Esophagus muscularis mucosa (tissue), 4 donors: ENCODE data around the gene SLC39A6. TPM values are rescaled to one million over a fixed set of nuclear protein-coding genes. Genes with fewer than 3 reads are reported as not detected.
"Not testable (repeated sequence)": the region's sequence is repeated elsewhere in the genome, so short reads cannot be mapped to it uniquely, and the experiment has no call there.

Experiments
- DNase-seq: peaks from one replicate; pipeline ENCODE4 v3.0.0-alpha.2; 2017; ENCODE audit errors: extremely low spot score
- H3K27ac ChIP-seq, 4 donors: fragments of 200-600 bp; sonication (generic); replicated peaks in 1 of 4; 1 replicate in 3 of 4; 2 replicates in 1 of 4; pipeline ENCODE4 v1.5.1; 2016 to 2019; ENCODE audit warnings: mild to moderate bottlenecking in 1 of 4
- H3K27me3 ChIP-seq, 4 donors: fragments of 200-600 bp; sonication (generic); one replicate each; pipeline versions ENCODE4 v1.5.1 to v1.6.0; 2016 to 2019
- H3K36me3 ChIP-seq, 4 donors: fragments of 200-600 bp; sonication (generic); one replicate each; pipeline ENCODE4 v1.5.1; 2016 to 2019
- H3K4me1 ChIP-seq, 4 donors: fragments of 200-600 bp; sonication (generic); one replicate each; pipeline ENCODE4 v1.5.1; 2016 to 2019
- H3K4me3 ChIP-seq, 4 donors: fragments of 200-600 bp; sonication (generic); 1 replicate in 2 of 4; 2 replicates in 2 of 4; pipeline ENCODE4 v1.5.1; 2016 to 2019; ENCODE audit warnings: mild to moderate bottlenecking in 4 of 4, moderate library complexity in 1 of 4
- H3K9me3 ChIP-seq, 4 donors: fragments of 200-600 bp; sonication (generic); 1 replicate in 3 of 4; 2 replicates in 1 of 4; pipeline ENCODE4 v1.5.1; 2016 to 2019
- EP300 ChIP-seq: sonication (generic); formaldehyde crosslinking; IDR thresholded peaks from one replicate; pipeline ENCODE4 v1.6.1; 2017; ENCODE audit warnings: antibody characterized with exemption
- POLR2A ChIP-seq: fragments of 450-650 bp; IDR thresholded peaks from one replicate; pipeline ENCODE4 v1.6.1; 2017; ENCODE audit warnings: antibody characterized with exemption, moderate library complexity, mild to moderate bottlenecking, low read depth
- POLR2AphosphoS5 ChIP-seq, 2 donors: sonication (generic); formaldehyde crosslinking; IDR thresholded peaks; one replicate each; pipeline ENCODE4 v1.6.1; 2017; ENCODE audit warnings: antibody characterized with exemption in 2 of 2
- WGBS: methylation state at CpG from one replicate; pipeline ENCODE4 v1.1.5; 2018; 5-methylcytosine and 5-hydroxymethylcytosine counted together
- intact Hi-C: fragments of 100-400 bp; cut with DNase I; formaldehyde crosslinking; loops from one replicate; pipeline ENCODE4 v1.15.1; 2023
- total RNA-seq, 4 donors: library from RNA; depleted of rRNA; stranded (reverse); fragments of >200 nt; gene quantifications; one replicate each; pipeline versions ENCODE4 v1.1.0 to v1.2.1, GENCODE V29; 2016
- TF ChIP-seq, protein P1 (sequence below), 3 experiments: fragments of 200-600 bp in 2 of 3; fragments of 450-650 bp in 1 of 3; sonication (generic) in 2 of 3; IDR thresholded peaks; one replicate each; pipeline ENCODE4 v1.5.1; 2017 to 2019; ENCODE audit warnings: antibody characterized with exemption in 3 of 3, mild to moderate bottlenecking in 2 of 3, moderate library complexity in 1 of 3

The SLC39A6 gene
- total RNA-seq, 4 donors from 2014 or later, result 26.6 to 39.1 (median 33.5) TPM

DNA sequence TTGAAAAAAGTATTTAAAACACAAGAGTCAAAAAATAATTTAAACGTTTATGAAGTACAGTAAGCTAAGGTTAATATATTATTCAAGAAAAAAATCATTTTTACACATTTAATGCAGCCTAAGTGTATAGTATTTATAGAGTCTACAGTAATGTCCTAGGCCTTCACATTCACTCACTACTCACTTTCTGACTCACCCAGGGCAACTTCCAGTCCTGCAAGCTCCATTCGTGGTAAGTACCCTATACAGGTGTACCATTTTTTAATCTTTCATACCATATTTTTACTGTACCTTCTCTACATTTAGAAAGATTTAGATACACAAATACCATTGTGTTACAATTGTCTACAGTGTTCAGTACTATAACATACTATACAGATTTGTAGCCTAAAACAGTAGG, 40.9 kb downstream of the SLC39A6 start:
- DNase-seq, result no peak
- intact Hi-C loops, result no loop called here
- 72% methylated on average over 2 of the region's 2 CpGs for WGBS

DNA sequence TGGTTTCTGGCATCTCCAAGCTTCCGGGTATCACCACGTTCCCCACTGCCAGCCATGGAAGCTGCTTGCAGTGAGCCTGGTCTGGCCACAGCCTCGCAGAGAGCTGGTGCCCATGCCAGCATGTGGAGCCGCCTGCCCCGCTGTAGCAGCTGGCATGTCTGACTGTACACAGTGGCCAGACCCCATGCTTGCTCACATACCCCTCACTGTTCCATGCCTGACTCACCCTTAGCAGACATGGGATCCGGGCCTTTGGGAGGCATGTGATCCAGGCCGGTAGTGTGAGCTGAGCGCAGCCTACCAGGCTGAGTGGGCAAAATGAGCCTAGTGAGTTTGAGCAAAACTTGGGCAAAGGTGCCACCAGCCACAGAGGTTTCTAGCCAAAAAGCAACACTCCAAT, 43.0 kb downstream of the SLC39A6 start:
- no peaks in the 10 kb centered on the region for H3K4me1 ChIP-seq
- 40% methylated on average over 2 of the region's 8 CpGs for WGBS
- peaks cover 0 to 3% (median 0%) of the 10 kb centered on the region in 4 donors for H3K27me3 ChIP-seq
- no peaks in the 10 kb centered on the region for H3K36me3 ChIP-seq
- H3K9me3 ChIP-seq, result peaks cover 0 to 5% (median 3%) of the 10 kb centered on the region in 4 donors
- no peak for DNase-seq
- intact Hi-C loops, result no loop called here
- no peak overlapping the region for H3K27ac ChIP-seq
- no peak overlapping the region for H3K4me3 ChIP-seq
- TF ChIP-seq POLR2A (no peak), EP300 (no peak), POLR2AphosphoS5 (IDR thresholded peaks at IDR 0.05) (no peak)
- TF ChIP-seq, protein P1, sequence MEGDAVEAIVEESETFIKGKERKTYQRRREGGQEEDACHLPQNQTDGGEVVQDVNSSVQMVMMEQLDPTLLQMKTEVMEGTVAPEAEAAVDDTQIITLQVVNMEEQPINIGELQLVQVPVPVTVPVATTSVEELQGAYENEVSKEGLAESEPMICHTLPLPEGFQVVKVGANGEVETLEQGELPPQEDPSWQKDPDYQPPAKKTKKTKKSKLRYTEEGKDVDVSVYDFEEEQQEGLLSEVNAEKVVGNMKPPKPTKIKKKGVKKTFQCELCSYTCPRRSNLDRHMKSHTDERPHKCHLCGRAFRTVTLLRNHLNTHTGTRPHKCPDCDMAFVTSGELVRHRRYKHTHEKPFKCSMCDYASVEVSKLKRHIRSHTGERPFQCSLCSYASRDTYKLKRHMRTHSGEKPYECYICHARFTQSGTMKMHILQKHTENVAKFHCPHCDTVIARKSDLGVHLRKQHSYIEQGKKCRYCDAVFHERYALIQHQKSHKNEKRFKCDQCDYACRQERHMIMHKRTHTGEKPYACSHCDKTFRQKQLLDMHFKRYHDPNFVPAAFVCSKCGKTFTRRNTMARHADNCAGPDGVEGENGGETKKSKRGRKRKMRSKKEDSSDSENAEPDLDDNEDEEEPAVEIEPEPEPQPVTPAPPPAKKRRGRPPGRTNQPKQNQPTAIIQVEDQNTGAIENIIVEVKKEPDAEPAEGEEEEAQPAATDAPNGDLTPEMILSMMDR (IDR thresholded peaks at IDR 0.05), result no peak

More for the DNA sequence above, 40.9 kb downstream of the SLC39A6 start:
- Histone ChIP-seq H3K36me3 (no peaks in the 10 kb centered on the region), H3K4me3 (no peak overlapping the region), H3K27ac (no peak overlapping the region), H3K27me3 (peaks cover 0 to 3% (median 0%) of the 10 kb centered on the region in 4 donors), H3K9me3 (no peaks in the 10 kb centered on the region), H3K4me1 (no peaks in the 10 kb centered on the region)
- TF ChIP-seq EP300 (no peak), POLR2AphosphoS5 (IDR thresholded peaks at IDR 0.05) (no peak), POLR2A (no peak)
- TF ChIP-seq, protein P1 (IDR thresholded peaks at IDR 0.05), result no peak

DNA sequence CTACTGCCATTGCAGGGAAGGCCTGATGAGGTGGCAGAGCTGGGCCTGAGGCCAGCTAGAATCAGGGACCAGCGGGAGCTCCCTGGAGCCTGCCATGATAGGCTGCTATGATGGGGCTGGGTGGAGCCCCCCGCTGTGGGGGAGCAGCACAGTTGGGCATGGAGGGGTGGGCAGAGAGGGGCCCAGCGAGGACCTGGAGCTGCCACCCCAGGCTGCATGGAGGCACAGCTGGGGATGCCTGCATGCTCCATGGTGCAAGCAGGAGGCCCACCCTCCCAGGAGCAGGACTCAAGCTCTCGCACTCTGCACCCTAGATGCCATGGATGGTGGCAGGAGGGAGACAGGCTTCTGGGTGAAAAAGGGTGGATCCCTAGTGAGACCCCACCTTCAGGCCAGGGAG, 43.9 kb downstream of the SLC39A6 start:
- no peak overlapping the region for H3K4me3 ChIP-seq
- WGBS, result 100% methylated on average over 1 of the region's 4 CpGs
- no peak for DNase-seq
- no peaks in the 10 kb centered on the region for H3K4me1 ChIP-seq
- intact Hi-C loops, result no loop called here
- TF ChIP-seq POLR2AphosphoS5 (IDR thresholded peaks at IDR 0.05), result no peak
- TF ChIP-seq EP300, result no peak
- TF ChIP-seq, protein P1 (IDR thresholded peaks at IDR 0.05), result no peak
- no peak for TF ChIP-seq POLR2A
- no peaks in the 10 kb centered on the region for H3K36me3 ChIP-seq
- peaks cover 0 to 3% (median 0%) of the 10 kb centered on the region in 4 donors for H3K27me3 ChIP-seq
- no peak overlapping the region for H3K27ac ChIP-seq
- H3K9me3 ChIP-seq, result peaks cover 0 to 15% (median 5%) of the 10 kb centered on the region in 4 donors

DNA sequence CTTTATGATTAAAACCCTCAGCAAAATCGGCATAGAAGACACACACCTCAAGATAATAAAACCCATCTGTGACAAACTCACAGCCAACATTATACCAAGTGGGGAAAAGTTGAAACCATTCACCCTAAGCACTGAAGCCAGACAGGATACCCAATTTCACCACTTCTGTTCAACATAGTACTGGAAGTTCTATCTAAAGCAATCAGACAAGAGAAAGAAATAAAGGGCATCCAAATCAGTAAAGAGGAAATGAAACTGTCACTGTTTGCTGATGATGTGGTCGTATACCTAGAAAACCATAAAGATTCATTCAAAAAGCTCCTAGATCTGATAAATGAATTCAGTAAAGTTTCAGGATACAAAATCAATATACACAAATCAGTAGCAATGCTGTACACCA, 45.4 kb downstream of the SLC39A6 start:
- Histone ChIP-seq H3K27me3 (peaks cover 0 to 3% (median 0%) of the 10 kb centered on the region in 4 donors), H3K4me3 (no peak overlapping the region), H3K36me3 (no peaks in the 10 kb centered on the region), H3K9me3 (peaks cover 0 to 21% (median 5%) of the 10 kb centered on the region in 4 donors), H3K27ac (no peak overlapping the region), H3K4me1 (no peaks in the 10 kb centered on the region)
- 85% methylated on average over 2 of the region's 2 CpGs for WGBS
- no peak for DNase-seq
- no peak for TF ChIP-seq EP300
- TF ChIP-seq, protein P1 (IDR thresholded peaks at IDR 0.05), result no peak
- TF ChIP-seq POLR2AphosphoS5 (IDR thresholded peaks at IDR 0.05), result no peak
- intact Hi-C loops, result no loop called here

DNA sequence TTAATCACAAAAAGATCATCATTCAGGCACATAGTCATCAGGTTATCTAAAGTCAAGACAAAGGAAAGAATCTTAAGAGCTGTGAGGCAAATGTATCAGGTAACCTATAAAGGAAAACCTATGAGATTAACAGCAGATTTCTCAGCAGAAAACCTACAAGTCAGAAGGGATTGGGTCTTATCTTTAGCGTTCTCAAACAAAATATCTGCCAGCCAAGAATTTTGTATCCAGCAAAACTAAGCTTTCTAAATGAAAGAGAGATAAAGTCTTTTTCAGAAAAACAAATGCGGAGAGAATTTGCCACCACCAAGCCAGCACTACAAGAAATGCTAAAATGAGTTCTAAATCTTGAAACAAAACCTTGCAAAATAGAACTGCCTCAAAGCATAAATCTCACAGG, 48.0 kb downstream of the SLC39A6 start:
- H3K27me3 ChIP-seq, intact Hi-C loops, H3K4me3 ChIP-seq, H3K36me3 ChIP-seq, H3K27ac ChIP-seq, DNase-seq, H3K4me1 ChIP-seq: not testable (repeated sequence)
- H3K9me3 ChIP-seq, result peaks cover 0 to 21% (median 5%) of the 10 kb centered on the region in 4 donors
- 90% methylated on average over 2 of the region's 2 CpGs for WGBS
